Panc1 (cell line): ENCODE data around the gene S1PR3.

Source experiments
- POLR2AphosphoS5 ChIP-seq: IDR thresholded peaks from 2 replicates; pipeline ENCODE4 v1.6.1; 2012; ENCODE audit warnings: mild to moderate bottlenecking, low read depth, low read length, moderate library complexity
- TF ChIP-seq, protein P1 (sequence below): fragments of 450-650 bp; IDR thresholded peaks from 2 replicates; pipeline ENCODE4 v1.5.1; 2017; ENCODE audit warnings: mild to moderate bottlenecking

DNA sequence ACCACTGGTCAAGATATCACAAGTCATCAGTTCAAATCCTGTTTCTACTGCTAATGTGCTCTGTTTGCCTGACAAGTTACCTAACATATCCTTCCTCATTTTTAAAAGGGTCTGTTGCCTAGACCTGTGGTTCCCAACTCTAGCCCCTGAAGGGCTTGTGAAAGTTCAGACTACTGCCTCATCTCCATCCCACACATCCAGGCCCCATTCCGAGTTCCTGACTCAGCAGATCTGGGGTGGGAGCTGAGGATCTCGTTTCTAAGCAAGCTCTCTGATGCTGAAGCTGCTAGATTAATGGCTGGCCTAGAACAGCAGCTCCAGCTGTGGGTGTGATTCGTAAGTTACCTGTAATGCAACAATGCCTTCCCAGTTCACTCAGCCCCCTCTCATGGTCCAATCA lies 32.5 kb downstream of the S1PR3 start:
- TF ChIP-seq, protein P1, sequence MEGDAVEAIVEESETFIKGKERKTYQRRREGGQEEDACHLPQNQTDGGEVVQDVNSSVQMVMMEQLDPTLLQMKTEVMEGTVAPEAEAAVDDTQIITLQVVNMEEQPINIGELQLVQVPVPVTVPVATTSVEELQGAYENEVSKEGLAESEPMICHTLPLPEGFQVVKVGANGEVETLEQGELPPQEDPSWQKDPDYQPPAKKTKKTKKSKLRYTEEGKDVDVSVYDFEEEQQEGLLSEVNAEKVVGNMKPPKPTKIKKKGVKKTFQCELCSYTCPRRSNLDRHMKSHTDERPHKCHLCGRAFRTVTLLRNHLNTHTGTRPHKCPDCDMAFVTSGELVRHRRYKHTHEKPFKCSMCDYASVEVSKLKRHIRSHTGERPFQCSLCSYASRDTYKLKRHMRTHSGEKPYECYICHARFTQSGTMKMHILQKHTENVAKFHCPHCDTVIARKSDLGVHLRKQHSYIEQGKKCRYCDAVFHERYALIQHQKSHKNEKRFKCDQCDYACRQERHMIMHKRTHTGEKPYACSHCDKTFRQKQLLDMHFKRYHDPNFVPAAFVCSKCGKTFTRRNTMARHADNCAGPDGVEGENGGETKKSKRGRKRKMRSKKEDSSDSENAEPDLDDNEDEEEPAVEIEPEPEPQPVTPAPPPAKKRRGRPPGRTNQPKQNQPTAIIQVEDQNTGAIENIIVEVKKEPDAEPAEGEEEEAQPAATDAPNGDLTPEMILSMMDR: no peak
- no peak for TF ChIP-seq POLR2AphosphoS5
